HEK293 (cell line): ENCODE results near the gene ERN2.

Experiments used
- CTCF ChIA-PET: fragments of 350-600 bp; formaldehyde crosslinking; extraction: SDS; loops from one replicate; lab custom pipeline; 2021; ENCODE audit warnings: antibody characterized with exemption; lab: Yijun Ruan, JAX
- POLR2A ChIA-PET: fragments of 300-600 bp; formaldehyde crosslinking; extraction: SDS; loops from one replicate; lab custom pipeline; 2020; ENCODE audit warnings: antibody characterized with exemption, inconsistent platforms; lab: Yijun Ruan, JAX
- H3K27ac ChIP-seq: fragments of 200-500 bp; sonication (Bioruptor generic); 2 replicates; pipeline ENCODE4 v1.5.1; 2014; ENCODE audit warnings: low read depth, low read length, control low read depth, inconsistent platforms; ENCODE audit errors: extremely low read depth
- H3K36me3 ChIP-seq, 2 experiments: fragments of 200-500 bp in 1 of 2; sonication (Bioruptor generic) in 1 of 2; 1 replicate in 1 of 2; 2 replicates in 1 of 2; pipeline ENCODE4 v1.5.1; 2014 to 2017; ENCODE audit warnings: inconsistent platforms in 2 of 2, low read length in 2 of 2; ENCODE audit not compliant: control insufficient read depth in 2 of 2, insufficient read depth in 1 of 2
- H3K4me1 ChIP-seq: fragments of 200-500 bp; sonication (Bioruptor generic); 2 replicates; pipeline ENCODE4 v1.5.1; 2014; ENCODE audit warnings: mild to moderate bottlenecking, low read length, inconsistent platforms; ENCODE audit not compliant: control insufficient read depth, insufficient read depth
- H3K4me3 ChIP-seq: 2 replicates; pipeline ENCODE4 v1.5.1; 2011; ENCODE audit warnings: low read depth, mild to moderate bottlenecking, control low read depth, low read length, moderate library complexity
- H3K9me3 ChIP-seq: fragments of 200-500 bp; sonication (Bioruptor generic); 2 replicates; pipeline ENCODE4 v1.5.1; 2014; ENCODE audit warnings: low read depth, low read length, inconsistent platforms; ENCODE audit not compliant: control insufficient read depth, insufficient read depth
- BCL11A ChIP-seq: fragments of 450-650 bp; formaldehyde crosslinking; IDR thresholded peaks from 2 replicates; pipeline ENCODE4 v1.5.1; 2016; ENCODE audit warnings: low read depth, missing biosample characterization, missing genetic modification characterization
- HOXC10 ChIP-seq: sonication (generic); formaldehyde crosslinking; IDR thresholded peaks from 2 replicates; pipeline ENCODE4 v1.8.1; 2023; ENCODE audit warnings: mild to moderate bottlenecking, missing genetic modification reagents
- MYNN ChIP-seq: fragments of 450-650 bp; formaldehyde crosslinking; IDR thresholded peaks from 2 replicates; pipeline ENCODE4 v1.5.1; 2016; ENCODE audit warnings: missing biosample characterization, missing genetic modification characterization, borderline replicate concordance
- WT1 ChIP-seq: fragments of 450-650 bp; formaldehyde crosslinking; IDR thresholded peaks from 2 replicates; pipeline ENCODE4 v1.5.1; 2016; ENCODE audit warnings: missing biosample characterization, missing genetic modification characterization
- ZBTB1 ChIP-seq: fragments of 450-650 bp; formaldehyde crosslinking; IDR thresholded peaks from 2 replicates; pipeline ENCODE4 v1.5.1; 2016; ENCODE audit warnings: missing biosample characterization, missing genetic modification characterization
- ZNF132 ChIP-seq: fragments of 450-650 bp; formaldehyde crosslinking; IDR thresholded peaks from 2 replicates; pipeline ENCODE4 v1.5.1; 2017; ENCODE audit warnings: missing biosample characterization, missing genetic modification characterization, borderline replicate concordance
- ZNF146 ChIP-seq: fragments of 450-650 bp; formaldehyde crosslinking; IDR thresholded peaks from 2 replicates; pipeline ENCODE4 v1.5.1; 2016; ENCODE audit warnings: missing biosample characterization, missing genetic modification characterization
- ZNF16 ChIP-seq: fragments of 450-650 bp; formaldehyde crosslinking; IDR thresholded peaks from 2 replicates; pipeline ENCODE4 v1.5.1; 2016; ENCODE audit warnings: low read depth, missing biosample characterization, missing genetic modification characterization
- ZNF169 ChIP-seq: fragments of 450-650 bp; formaldehyde crosslinking; IDR thresholded peaks from 2 replicates; pipeline ENCODE4 v1.5.1; 2016; ENCODE audit warnings: missing biosample characterization, missing genetic modification characterization
- ZNF214 ChIP-seq: fragments of 450-650 bp; formaldehyde crosslinking; IDR thresholded peaks from 2 replicates; pipeline ENCODE4 v1.5.1; 2017; ENCODE audit warnings: missing biosample characterization, mild to moderate bottlenecking, missing genetic modification characterization, borderline replicate concordance
- ZNF350 ChIP-seq: fragments of 450-650 bp; formaldehyde crosslinking; IDR thresholded peaks from 2 replicates; pipeline ENCODE4 v1.5.0; 2017; ENCODE audit warnings: missing biosample characterization, mild to moderate bottlenecking, missing genetic modification characterization
- ZNF426 ChIP-seq: fragments of 450-650 bp; formaldehyde crosslinking; IDR thresholded peaks from 2 replicates; pipeline ENCODE4 v1.5.1; 2017; ENCODE audit warnings: missing biosample characterization, missing genetic modification characterization, mild to moderate bottlenecking, inconsistent platforms, moderate library complexity
- ZNF514 ChIP-seq: fragments of 450-650 bp; formaldehyde crosslinking; IDR thresholded peaks from 2 replicates; pipeline ENCODE4 v1.5.1; 2016; ENCODE audit warnings: missing biosample characterization, missing genetic modification characterization
- ZNF548 ChIP-seq: fragments of 450-650 bp; formaldehyde crosslinking; IDR thresholded peaks from 2 replicates; pipeline ENCODE4 v1.5.1; 2016; ENCODE audit warnings: missing biosample characterization, missing genetic modification characterization
- ZNF561 ChIP-seq: fragments of 450-650 bp; IDR thresholded peaks from 2 replicates; pipeline ENCODE4 v1.5.1; 2018; ENCODE audit warnings: missing biosample characterization, missing genetic modification characterization, borderline replicate concordance
- ZNF623 ChIP-seq: fragments of 450-650 bp; formaldehyde crosslinking; IDR thresholded peaks from 2 replicates; pipeline ENCODE4 v1.5.1; 2016; ENCODE audit warnings: missing biosample characterization, missing genetic modification characterization
- ZNF701 ChIP-seq: fragments of 450-650 bp; formaldehyde crosslinking; IDR thresholded peaks from 2 replicates; pipeline ENCODE4 v1.5.1; 2016; ENCODE audit warnings: missing biosample characterization, missing genetic modification characterization
- ZNF785 ChIP-seq: fragments of 450-650 bp; formaldehyde crosslinking; IDR thresholded peaks from 2 replicates; pipeline ENCODE4 v1.5.1; 2016; ENCODE audit warnings: missing biosample characterization, missing genetic modification characterization
- TF ChIP-seq, protein P1 (sequence below): fragments of 450-650 bp; formaldehyde crosslinking; IDR thresholded peaks from 2 replicates; pipeline ENCODE4 v1.5.1; 2016; ENCODE audit warnings: missing biosample characterization, missing genetic modification characterization
- TF ChIP-seq, protein P2 (sequence below): fragments of 450-650 bp; formaldehyde crosslinking; IDR thresholded peaks from 2 replicates; pipeline ENCODE4 v1.5.1; 2016; ENCODE audit warnings: missing biosample characterization, missing genetic modification characterization, low read depth

The ERN2 gene

DNA sequence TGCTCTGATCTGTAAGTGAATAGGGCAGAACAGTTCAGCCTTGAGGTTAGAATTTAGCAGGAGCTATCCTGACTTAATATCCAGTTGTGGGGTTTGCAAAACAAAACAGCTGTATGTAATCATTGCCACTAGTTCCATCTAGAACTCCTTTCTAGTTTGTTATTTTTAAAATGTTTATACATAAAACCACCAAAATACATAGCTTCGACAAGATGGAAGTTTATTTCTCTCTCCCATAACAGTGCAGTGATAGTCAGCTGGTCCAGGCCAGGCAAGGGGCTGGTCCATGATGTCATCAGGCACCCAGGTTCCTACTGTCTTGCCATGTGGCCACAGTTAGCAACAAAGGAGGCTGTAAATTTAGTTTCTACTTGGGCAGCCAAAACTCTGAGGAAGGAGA lies 44.8 kb downstream of the ERN2 start:
- H3K9me3 ChIP-seq, result no peaks in the 10 kb centered on the region
- POLR2A ChIA-PET, result interaction anchor here (1.2 kb wide), 1 partner anchor 10 kb away, joined by 3 read pairs; no protein-coding TSS in a partner anchor
- no peak for TF ChIP-seq ZNF701 (tag by site-specific recombination)
- no peak for TF ChIP-seq ZBTB1 (tag by site-specific recombination)
- TF ChIP-seq, protein P1, sequence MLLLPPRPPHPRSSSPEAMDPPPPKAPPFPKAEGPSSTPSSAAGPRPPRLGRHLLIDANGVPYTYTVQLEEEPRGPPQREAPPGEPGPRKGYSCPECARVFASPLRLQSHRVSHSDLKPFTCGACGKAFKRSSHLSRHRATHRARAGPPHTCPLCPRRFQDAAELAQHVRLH (tag by site-specific recombination), result no peak
- no peak for TF ChIP-seq ZNF561 (tag by site-specific recombination)
- no peak overlapping the region for H3K4me3 ChIP-seq
- no peaks in the 10 kb centered on the region for H3K4me1 ChIP-seq
- peaks cover 8 to 90% of the 10 kb centered on the region in 2 experiments; a peak in 2 of 3 replicates for H3K36me3 ChIP-seq
- H3K27ac ChIP-seq, result no peak overlapping the region
- CTCF ChIA-PET, result interaction anchor here (0.6 to 1.0 kb wide), 2 partner anchors 9 to 25 kb away, joined by 3 read pairs; no protein-coding TSS in a partner anchor

DNA sequence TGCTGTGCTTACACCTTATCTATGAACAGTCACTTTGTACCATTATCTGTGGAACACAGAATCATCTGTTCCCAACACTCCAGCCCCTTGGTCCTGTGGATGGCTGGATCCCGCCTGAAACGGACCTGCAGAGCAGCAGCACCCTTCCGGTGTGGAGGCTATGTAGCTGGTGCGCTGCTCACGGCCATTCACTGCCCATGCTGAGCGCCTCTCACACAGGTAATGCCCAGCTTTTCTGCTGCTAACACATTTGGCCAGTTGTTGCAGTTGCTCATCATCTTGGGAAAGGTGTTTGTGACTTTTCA lies 45.7 kb downstream of the ERN2 start:
- Histone ChIP-seq H3K4me1 (no peaks in the 10 kb centered on the region), H3K27ac (no peak overlapping the region), H3K9me3 (no peaks in the 10 kb centered on the region), H3K36me3 (peaks cover 8 to 96% of the 10 kb centered on the region in 2 experiments; a peak in 2 of 3 replicates), H3K4me3 (no peak overlapping the region)
- TF ChIP-seq ZNF350, result no peak
- TF ChIP-seq, protein P2, sequence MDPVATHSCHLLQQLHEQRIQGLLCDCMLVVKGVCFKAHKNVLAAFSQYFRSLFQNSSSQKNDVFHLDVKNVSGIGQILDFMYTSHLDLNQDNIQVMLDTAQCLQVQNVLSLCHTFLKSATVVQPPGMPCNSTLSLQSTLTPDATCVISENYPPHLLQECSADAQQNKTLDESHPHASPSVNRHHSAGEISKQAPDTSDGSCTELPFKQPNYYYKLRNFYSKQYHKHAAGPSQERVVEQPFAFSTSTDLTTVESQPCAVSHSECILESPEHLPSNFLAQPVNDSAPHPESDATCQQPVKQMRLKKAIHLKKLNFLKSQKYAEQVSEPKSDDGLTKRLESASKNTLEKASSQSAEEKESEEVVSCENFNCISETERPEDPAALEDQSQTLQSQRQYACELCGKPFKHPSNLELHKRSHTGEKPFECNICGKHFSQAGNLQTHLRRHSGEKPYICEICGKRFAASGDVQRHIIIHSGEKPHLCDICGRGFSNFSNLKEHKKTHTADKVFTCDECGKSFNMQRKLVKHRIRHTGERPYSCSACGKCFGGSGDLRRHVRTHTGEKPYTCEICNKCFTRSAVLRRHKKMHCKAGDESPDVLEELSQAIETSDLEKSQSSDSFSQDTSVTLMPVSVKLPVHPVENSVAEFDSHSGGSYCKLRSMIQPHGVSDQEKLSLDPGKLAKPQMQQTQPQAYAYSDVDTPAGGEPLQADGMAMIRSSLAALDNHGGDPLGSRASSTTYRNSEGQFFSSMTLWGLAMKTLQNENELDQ (tag by site-specific recombination), result no peak
- CTCF ChIA-PET, result interaction anchor here (1.0 to 1.4 kb wide), 2 partner anchors 10 to 11 kb away, joined by 3 to 6 read pairs; partner anchors contain the start of gene PLK1
- POLR2A ChIA-PET, result no interaction called here

DNA sequence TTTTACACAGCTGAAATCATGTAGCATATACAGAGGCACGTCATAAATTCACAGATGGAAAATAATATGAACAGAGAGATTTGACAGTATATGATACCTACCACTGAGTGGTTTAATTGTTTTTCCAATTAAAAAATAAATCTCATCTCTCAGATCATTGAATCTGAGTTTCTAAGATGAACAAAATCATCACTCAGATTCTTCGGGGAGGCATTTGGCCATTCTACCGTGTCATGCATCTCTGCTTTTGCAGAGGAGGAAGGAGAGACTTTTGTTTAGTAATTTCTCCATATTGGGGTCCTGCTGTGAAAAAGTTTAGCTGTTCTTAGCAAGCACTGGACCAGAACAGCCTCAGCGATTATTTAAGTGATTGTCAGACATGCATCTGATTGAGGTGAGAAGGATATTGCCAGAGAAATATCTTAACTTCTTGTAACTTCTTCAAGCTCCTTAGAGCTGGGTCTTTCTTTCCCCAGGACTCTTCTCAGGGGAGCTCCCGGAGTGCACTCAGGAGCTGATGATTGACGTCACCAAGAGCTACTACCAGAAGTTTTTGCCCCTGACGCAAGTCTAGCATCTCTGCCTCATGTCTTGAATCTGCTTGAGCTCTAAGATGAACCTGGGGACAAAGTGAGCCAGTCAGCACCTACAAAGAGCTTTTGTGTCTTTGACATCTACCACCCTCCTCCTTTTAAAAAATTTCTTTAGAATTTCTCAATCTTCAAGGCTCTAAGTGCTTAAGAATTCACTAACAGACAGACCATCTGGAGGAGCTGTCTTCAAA lies 46.3 kb downstream of the ERN2 start:
- POLR2A ChIA-PET, result interaction anchor here (0.9 kb wide), 1 partner anchor 13 kb away, joined by 3 read pairs; no protein-coding TSS in a partner anchor
- Histone ChIP-seq H3K27ac (no peak overlapping the region), H3K36me3 (peaks cover 11 to 96% of the 10 kb centered on the region in 2 experiments), H3K9me3 (no peaks in the 10 kb centered on the region), H3K4me3 (no peak overlapping the region), H3K4me1 (no peaks in the 10 kb centered on the region)
- CTCF ChIA-PET, result interaction anchor here (1.4 kb wide), 1 partner anchor 12 kb away, joined by 6 read pairs; the partner anchor contains the start of gene PLK1
- TF ChIP-seq BCL11A, result no peak
- no peak for TF ChIP-seq ZNF623
- TF ChIP-seq ZNF169 (tag by site-specific recombination), result no peak
- no peak for TF ChIP-seq ZNF16
- no peak for TF ChIP-seq HOXC10
- TF ChIP-seq ZNF132 (tag by site-specific recombination), result no peak
- TF ChIP-seq ZNF426, result no peak
- no peak for TF ChIP-seq ZNF146 (tag by site-specific recombination)
- no peak for TF ChIP-seq ZNF785 (tag by site-specific recombination)
- no peak for TF ChIP-seq ZNF514 (tag by site-specific recombination)
- no peak for TF ChIP-seq ZNF214 (tag by site-specific recombination)
- no peak for TF ChIP-seq WT1 (tag by site-specific recombination)
- no peak for TF ChIP-seq ZNF548 (tag by site-specific recombination)
- TF ChIP-seq MYNN (tag by site-specific recombination), result no peak
